ENCODE results near the gene FUS.

FUS gene

DNA sequence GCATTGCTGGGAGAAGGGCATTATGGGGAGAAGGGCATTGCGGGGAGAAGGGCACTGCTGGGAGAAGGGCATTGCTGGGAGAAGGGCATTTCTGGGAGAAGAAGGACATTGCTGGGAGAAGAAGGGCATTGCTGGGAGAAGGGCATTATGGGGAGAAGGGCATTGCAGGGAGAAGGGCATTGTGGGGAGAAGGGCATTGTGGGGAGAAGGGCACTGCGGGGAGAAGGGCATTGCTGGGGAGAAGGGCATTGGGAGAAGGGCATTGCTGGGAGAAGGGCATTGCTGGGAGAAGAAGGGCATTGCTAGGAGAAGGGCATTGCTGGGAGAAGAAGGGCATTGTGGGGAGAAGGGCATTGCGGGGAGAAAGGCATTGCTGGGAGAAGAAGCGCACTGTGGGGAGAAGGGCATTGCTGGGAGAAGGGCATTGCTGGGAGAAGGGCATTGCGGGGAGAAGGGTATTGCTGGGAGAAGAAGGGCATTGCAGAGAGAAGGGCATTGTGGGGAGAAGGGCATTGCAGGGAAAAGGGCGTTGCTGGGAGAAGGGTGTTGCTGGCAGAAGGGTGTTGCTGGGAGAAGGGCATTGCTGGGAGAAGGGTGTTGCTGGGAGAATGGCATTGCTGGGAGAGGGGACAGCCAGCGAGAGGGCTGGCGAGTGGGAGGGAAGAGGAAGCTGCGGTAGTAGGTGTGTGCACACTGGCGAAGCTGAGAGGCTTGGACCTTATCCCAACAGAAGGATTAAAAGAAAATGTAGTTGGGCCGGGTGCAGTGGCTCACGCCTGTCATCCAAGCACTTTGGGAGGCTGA lies 41.6 kb downstream of the FUS start:
- H3K36me3 ChIP-seq (ENCODE audit: control insufficient read depth, insufficient read depth, low read length) = no peaks in the 10 kb centered on the region; the same call in 1 of the 2 replicates
- H3K27me3 ChIP-seq (ENCODE audit: control insufficient read depth, insufficient read depth, low read length) = peaks cover 3% of the 10 kb centered on the region; the same call in 1 of the 2 replicates
- DNase-seq (ENCODE audit: low read depth, low spot score) = no peak
- no peak overlapping the region for H3K4me3 ChIP-seq (ENCODE audit: low read length)
- no peaks in the 10 kb centered on the region for H3K9me3 ChIP-seq (ENCODE audit: control insufficient read depth, insufficient read depth, low read length)
- peaks cover 1% of the 10 kb centered on the region; the same call in 1 of the 2 replicates for H3K4me1 ChIP-seq (ENCODE audit: control insufficient read depth, insufficient read depth, low read length)
- no peak overlapping the region for H3K27ac ChIP-seq (ENCODE audit: low read length)
- WGBS (ENCODE audit: insufficient coverage, insufficient read length) = no CpG with 5 or more reads among the region's 12 CpGs

DNA sequence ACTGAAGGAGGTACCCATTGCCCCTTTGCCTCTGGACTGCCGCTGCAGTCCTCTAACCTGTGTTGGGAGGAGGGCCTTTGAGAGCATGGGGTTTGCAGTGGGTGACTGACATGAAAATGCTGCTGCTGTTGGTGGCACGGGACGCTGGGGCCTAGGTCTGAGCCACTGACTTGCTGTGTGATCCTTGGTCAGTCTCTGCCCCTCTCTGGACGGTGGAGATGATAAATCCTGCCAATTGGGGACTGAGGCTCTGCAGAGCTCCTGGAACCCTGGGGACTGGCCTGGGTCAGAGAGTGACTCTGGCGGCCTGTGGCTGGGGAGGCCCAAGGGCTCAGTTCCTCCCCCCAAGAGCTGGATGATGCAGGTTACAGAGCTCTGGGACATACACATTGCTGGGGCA lies 43.1 kb downstream of the FUS start:
- WGBS (ENCODE audit: insufficient coverage, insufficient read length) = no CpG with 5 or more reads among the region's 5 CpGs
- H3K4me3 ChIP-seq (ENCODE audit: low read length) = no peak overlapping the region
- H3K27me3 ChIP-seq (ENCODE audit: control insufficient read depth, insufficient read depth, low read length) = no peaks in the 10 kb centered on the region
- H3K36me3 ChIP-seq (ENCODE audit: control insufficient read depth, insufficient read depth, low read length) = no peaks in the 10 kb centered on the region; the same call in 1 of the 2 replicates
- H3K9me3 ChIP-seq (ENCODE audit: control insufficient read depth, insufficient read depth, low read length) = no peaks in the 10 kb centered on the region
- DNase-seq (ENCODE audit: low read depth, low spot score) = no peak
- H3K4me1 ChIP-seq (ENCODE audit: control insufficient read depth, insufficient read depth, low read length) = no peaks in the 10 kb centered on the region; the same call in 1 of the 2 replicates
- no peak overlapping the region for H3K27ac ChIP-seq (ENCODE audit: low read length)

DNA sequence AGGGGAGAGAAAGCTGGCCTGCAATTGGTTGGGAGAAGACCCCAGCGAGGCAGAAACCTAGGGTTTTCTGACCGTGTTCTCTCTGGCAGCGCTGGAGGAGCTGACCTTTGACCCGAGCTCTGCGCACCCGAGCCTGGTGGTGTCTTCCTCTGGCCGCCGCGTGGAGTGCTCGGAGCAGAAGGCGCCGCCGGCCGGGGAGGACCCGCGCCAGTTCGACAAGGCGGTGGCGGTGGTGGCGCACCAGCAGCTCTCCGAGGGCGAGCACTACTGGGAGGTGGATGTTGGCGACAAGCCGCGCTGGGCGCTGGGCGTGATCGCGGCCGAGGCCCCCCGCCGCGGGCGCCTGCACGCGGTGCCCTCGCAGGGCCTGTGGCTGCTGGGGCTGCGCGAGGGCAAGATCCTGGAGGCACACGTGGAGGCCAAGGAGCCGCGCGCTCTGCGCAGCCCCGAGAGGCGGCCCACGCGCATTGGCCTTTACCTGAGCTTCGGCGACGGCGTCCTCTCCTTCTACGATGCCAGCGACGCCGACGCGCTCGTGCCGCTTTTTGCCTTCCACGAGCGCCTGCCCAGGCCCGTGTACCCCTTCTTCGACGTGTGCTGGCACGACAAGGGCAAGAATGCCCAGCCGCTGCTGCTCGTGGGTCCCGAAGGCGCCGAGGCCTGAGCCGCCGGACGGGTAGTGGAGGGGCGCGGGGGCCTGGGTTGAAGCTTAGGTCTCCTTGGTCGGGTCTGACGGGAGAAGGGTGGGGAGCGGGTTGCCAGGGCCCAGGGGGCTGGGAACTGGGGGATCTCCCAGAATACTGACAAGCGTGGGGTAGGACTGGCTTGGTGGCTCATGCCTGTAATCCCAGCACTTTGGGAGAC lies 44.4 kb downstream of the FUS start:
- no CpG with 5 or more reads among the region's 80 CpGs for WGBS (ENCODE audit: insufficient coverage, insufficient read length)
- peaks cover 1% of the 10 kb centered on the region; the same call in 1 of the 2 replicates for H3K4me1 ChIP-seq (ENCODE audit: control insufficient read depth, insufficient read depth, low read length)
- no peaks in the 10 kb centered on the region for H3K27me3 ChIP-seq (ENCODE audit: control insufficient read depth, insufficient read depth, low read length)
- H3K36me3 ChIP-seq (ENCODE audit: control insufficient read depth, insufficient read depth, low read length) = no peaks in the 10 kb centered on the region; the same call in 1 of the 2 replicates
- no peak for DNase-seq (ENCODE audit: low read depth, low spot score)
- no peak overlapping the region for H3K4me3 ChIP-seq (ENCODE audit: low read length)
- H3K9me3 ChIP-seq (ENCODE audit: control insufficient read depth, insufficient read depth, low read length) = no peaks in the 10 kb centered on the region; the same call in 1 of the 2 replicates
- no peak overlapping the region for H3K27ac ChIP-seq (ENCODE audit: low read length)

DNA sequence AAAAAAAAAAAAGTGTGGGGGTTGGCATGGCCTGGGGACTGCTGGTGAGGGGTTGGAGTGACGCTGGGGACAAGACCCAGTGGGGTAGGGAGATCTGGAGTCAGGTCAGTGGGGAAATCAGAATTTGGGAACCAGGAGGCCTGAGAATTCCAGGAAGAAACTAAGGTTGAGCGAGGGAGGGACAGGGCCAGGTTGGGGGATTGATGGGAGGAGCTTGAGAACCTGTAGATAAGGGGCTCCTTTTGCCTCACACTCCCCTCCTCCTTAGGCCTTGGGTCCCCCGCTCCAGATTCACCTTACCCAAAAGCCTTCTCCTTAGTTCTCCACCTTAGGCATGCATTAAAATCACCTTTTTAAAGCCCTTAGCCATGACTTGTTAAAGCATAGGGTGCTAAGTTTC lies 45.3 kb downstream of the FUS start:
- Histone ChIP-seq H3K4me3 (ENCODE audit: low read length) (no peak overlapping the region), H3K27me3 (ENCODE audit: control insufficient read depth, insufficient read depth, low read length) (no peaks in the 10 kb centered on the region), H3K9me3 (ENCODE audit: control insufficient read depth, insufficient read depth, low read length) (no peaks in the 10 kb centered on the region; the same call in 1 of the 2 replicates), H3K36me3 (ENCODE audit: control insufficient read depth, insufficient read depth, low read length) (no peaks in the 10 kb centered on the region; the same call in 1 of the 2 replicates), H3K27ac (ENCODE audit: low read length) (no peak overlapping the region), H3K4me1 (ENCODE audit: control insufficient read depth, insufficient read depth, low read length) (peaks cover 1% of the 10 kb centered on the region; the same call in 1 of the 2 replicates)
- no CpG with 5 or more reads among the region's 3 CpGs for WGBS (ENCODE audit: insufficient coverage, insufficient read length)
- no peak for DNase-seq (ENCODE audit: low read depth, low spot score)

DNA sequence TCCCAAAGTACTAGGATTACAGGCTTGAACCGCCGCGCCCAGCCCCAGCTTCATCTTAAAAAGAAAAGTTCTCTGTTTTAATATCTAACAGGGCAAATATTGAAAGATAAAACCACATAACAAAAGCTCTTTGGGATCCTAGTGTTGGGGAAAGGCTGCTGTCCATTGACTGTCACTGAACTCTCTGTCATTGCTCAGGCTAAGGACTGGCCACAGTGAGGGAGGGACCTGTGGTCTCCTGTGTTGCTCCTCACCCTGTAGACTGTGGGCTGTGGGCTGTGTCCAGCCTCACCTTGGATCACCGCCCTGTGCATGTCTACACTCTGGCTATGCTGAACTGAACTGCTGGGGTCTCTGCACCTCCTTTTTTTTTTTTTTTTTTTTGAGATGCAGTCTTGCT lies 48.3 kb downstream of the FUS start:
- Histone ChIP-seq H3K27ac (ENCODE audit: low read length) (no peak overlapping the region), H3K4me3 (ENCODE audit: low read length) (no peak overlapping the region), H3K27me3 (ENCODE audit: control insufficient read depth, insufficient read depth, low read length) (no peaks in the 10 kb centered on the region), H3K36me3 (ENCODE audit: control insufficient read depth, insufficient read depth, low read length) (no peaks in the 10 kb centered on the region; the same call in 1 of the 2 replicates), H3K4me1 (ENCODE audit: control insufficient read depth, insufficient read depth, low read length) (peaks cover 1% of the 10 kb centered on the region; the same call in 1 of the 2 replicates), H3K9me3 (ENCODE audit: control insufficient read depth, insufficient read depth, low read length) (no peaks in the 10 kb centered on the region; the same call in 1 of the 2 replicates)
- no peak for DNase-seq (ENCODE audit: low read depth, low spot score)
- WGBS (ENCODE audit: insufficient coverage, insufficient read length) = no CpG with 5 or more reads among the region's 4 CpGs

DNA sequence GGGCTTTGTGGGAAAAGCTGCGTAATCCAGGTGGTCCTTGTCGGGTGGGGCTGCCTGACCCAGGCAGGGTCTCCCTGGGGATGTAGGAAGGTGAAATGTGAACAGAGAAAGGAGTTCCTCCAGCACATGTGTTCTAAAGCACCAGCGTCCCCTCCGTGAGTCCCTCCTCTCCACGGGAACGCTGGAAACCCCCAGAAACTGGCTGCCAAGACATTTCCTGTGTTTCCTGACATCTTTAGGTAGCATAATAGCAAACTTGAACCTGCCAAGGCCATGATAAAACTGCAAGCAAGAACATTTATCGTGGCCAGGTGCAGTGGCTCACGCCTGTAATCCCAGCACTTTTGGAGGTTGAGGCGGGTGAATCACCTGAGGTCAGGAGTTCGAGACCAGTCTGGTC lies 49.6 kb downstream of the FUS start:
- no CpG with 5 or more reads among the region's 10 CpGs for WGBS (ENCODE audit: insufficient coverage, insufficient read length)
- no peak overlapping the region for H3K4me3 ChIP-seq (ENCODE audit: low read length)
- H3K36me3 ChIP-seq (ENCODE audit: control insufficient read depth, insufficient read depth, low read length) = no peaks in the 10 kb centered on the region; the same call in 1 of the 2 replicates
- DNase-seq (ENCODE audit: low read depth, low spot score) = no peak
- H3K9me3 ChIP-seq (ENCODE audit: control insufficient read depth, insufficient read depth, low read length) = no peaks in the 10 kb centered on the region; the same call in 1 of the 2 replicates
- no peak overlapping the region for H3K27ac ChIP-seq (ENCODE audit: low read length)
- H3K27me3 ChIP-seq (ENCODE audit: control insufficient read depth, insufficient read depth, low read length) = no peaks in the 10 kb centered on the region
- peaks cover 1% of the 10 kb centered on the region; the same call in 1 of the 2 replicates for H3K4me1 ChIP-seq (ENCODE audit: control insufficient read depth, insufficient read depth, low read length)

DNA sequence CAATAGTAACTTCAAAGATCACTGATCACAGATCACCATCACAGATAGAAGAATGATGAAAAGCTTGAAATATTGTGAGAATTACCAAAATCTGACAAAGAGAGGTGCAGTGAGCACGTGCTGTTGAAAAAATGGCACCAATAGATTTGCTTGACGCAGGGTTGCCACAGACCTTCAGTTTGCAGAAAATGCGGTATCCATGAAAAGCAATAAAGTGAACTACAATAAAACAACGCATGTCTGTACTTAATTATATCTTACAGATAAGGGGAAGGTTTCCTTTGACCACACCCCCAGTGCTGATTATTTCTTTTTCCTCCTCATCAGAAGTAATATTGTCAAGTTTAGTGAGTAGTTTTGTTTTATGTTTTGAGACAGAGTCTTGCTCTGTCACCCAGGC lies 58.1 kb downstream of the FUS start:
- Histone ChIP-seq H3K36me3 (ENCODE audit: control insufficient read depth, insufficient read depth, low read length) (no peaks in the 10 kb centered on the region), H3K27me3 (ENCODE audit: control insufficient read depth, insufficient read depth, low read length) (no peaks in the 10 kb centered on the region; the same call in 1 of the 2 replicates), H3K4me3 (ENCODE audit: low read length) (no peak overlapping the region), H3K4me1 (ENCODE audit: control insufficient read depth, insufficient read depth, low read length) (no peaks in the 10 kb centered on the region), H3K27ac (ENCODE audit: low read length) (no peak overlapping the region), H3K9me3 (ENCODE audit: control insufficient read depth, insufficient read depth, low read length) (no peaks in the 10 kb centered on the region)
- no peak for DNase-seq (ENCODE audit: low read depth, low spot score)
- WGBS (ENCODE audit: insufficient coverage, insufficient read length) = no CpG with 5 or more reads among the region's 4 CpGs
